ENCODE data around the gene FAR2.

DNA sequence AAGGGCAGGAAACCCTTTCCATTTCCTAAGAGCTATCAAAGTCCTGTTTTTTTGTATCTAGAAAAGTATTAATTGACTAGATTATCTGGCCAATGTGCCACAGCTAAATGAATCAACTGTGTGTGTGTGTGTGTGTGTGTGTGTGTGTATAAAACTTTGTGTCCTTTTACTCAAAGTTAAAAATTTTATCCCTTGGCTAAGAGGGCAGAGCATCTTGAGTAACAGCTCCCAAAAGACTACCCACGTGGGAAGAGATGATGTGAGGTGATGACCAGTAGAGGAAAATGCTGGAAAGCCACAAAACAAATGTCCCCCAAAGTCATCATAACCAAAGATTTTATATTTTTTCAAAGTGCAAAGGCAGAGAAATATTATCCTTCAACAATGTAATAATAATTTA, 90.3 kb downstream of the FAR2 start:
- TF ChIP-seq GATA2 (IDR thresholded peaks at IDR 0.05; ENCODE audit: low read depth, low read length), result no peak
- no peak for TF ChIP-seq GATA3 (IDR thresholded peaks at IDR 0.05; ENCODE audit: low read depth, low read length)
